NAMALWA (cell line): ENCODE measurements around the gene ANKRD22.

Source experiments
- DNase-seq: peaks from one replicate; pipeline ENCODE4 v3.0.0-alpha.2; 2015; ENCODE audit warnings: low spot score

The ANKRD22 gene

GRCh38 chr10:88794731-88795130, 56.9 kb downstream of the ANKRD22 start:
- DNase-seq: no peak

- DNase-seq: no peak
Observed at GRCh38 chr10:88793712-88794299, 57.8 kb downstream of the ANKRD22 start.

GRCh38 chr10:88792661-88793060, 59.0 kb downstream of the ANKRD22 start:
- DNase-seq: no peak

GRCh38 chr10:88791924-88792323, 59.7 kb downstream of the ANKRD22 start:
- peak; percentile 54 for DNase-seq

- DNase-seq: no peak
Observed at GRCh38 chr10:88788924-88789323, 62.7 kb downstream of the ANKRD22 start.

GRCh38 chr10:88787463-88787862, 64.2 kb downstream of the ANKRD22 start:
- DNase-seq: no peak

GRCh38 chr10:88786032-88786770, 65.4 kb downstream of the ANKRD22 start:
- DNase-seq: no peak

GRCh38 chr10:88783724-88784123, 67.9 kb downstream of the ANKRD22 start:
- DNase-seq: no peak

GRCh38 chr10:88782222-88782621, 69.4 kb downstream of the ANKRD22 start:
- no peak for DNase-seq

GRCh38 chr10:88781206-88781605, 70.4 kb downstream of the ANKRD22 start:
- no peak for DNase-seq
